Prostate gland (tissue), 2 donors: Measurements from ENCODE around the gene LRRC4C. TPM values are rescaled to one million over a fixed set of nuclear protein-coding genes. Genes with fewer than 3 reads are reported as not detected.

Experiments used
- DNase-seq: peaks from one replicate; pipeline ENCODE4 v3.0.0-alpha.2; 2019; ENCODE audit warnings: low spot score
- H3K27ac ChIP-seq, 2 donors: fragments of 200-600 bp; sonication (generic); 2 replicates each; pipeline ENCODE4 v1.5.1; 2017 to 2019
- H3K27me3 ChIP-seq: fragments of 200-600 bp; sonication (generic); replicated peaks from 2 replicates; pipeline ENCODE4 v1.5.1; 2019; ENCODE audit not compliant: insufficient read depth
- H3K36me3 ChIP-seq, 2 donors: fragments of 200-600 bp; sonication (generic); 1 replicate in 1 of 2; 2 replicates in 1 of 2; pipeline versions ENCODE4 v1.5.1 to v1.8.1; 2017 to 2019
- H3K4me1 ChIP-seq: fragments of 200-600 bp; sonication (generic); replicated peaks from 2 replicates; pipeline ENCODE4 v1.5.1; 2019
- H3K4me3 ChIP-seq, 2 donors: fragments of 200-600 bp; sonication (generic); 2 replicates each; pipeline ENCODE4 v1.5.1; 2017 to 2019
- H3K9me3 ChIP-seq: fragments of 200-600 bp; sonication (generic); 2 replicates; pipeline ENCODE4 v1.5.1; 2017
- POLR2A ChIP-seq: fragments of 450-650 bp; IDR thresholded peaks from one replicate; pipeline ENCODE4 v1.6.1; 2016; ENCODE audit warnings: antibody characterized with exemption, mild to moderate bottlenecking
- POLR2AphosphoS5 ChIP-seq: sonication (generic); formaldehyde crosslinking; IDR thresholded peaks from one replicate; pipeline ENCODE4 v1.6.1; 2017; ENCODE audit warnings: antibody characterized with exemption
- WGBS: methylation state at CpG from one replicate; pipeline ENCODE4 v1.1.5; 2018; 5-methylcytosine and 5-hydroxymethylcytosine counted together
- intact Hi-C: fragments of 100-400 bp; cut with DNase I; formaldehyde crosslinking; loops from one replicate; pipeline ENCODE4 v1.14.2; 2022
- total RNA-seq, 2 donors: library from RNA; depleted of rRNA; stranded (reverse); fragments of >200 nt; gene quantifications; one replicate each; pipeline ENCODE4 v1.1.0, GENCODE V29; 2016
- TF ChIP-seq, protein P1 (sequence below), 4 experiments: fragments of 200-600 bp in 2 of 4; fragments of 450-650 bp in 2 of 4; sonication (generic) in 2 of 4; IDR thresholded peaks; 1 replicate in 3 of 4; 2 replicates in 1 of 4; pipeline ENCODE4 v1.5.1; 2016 to 2019; ENCODE audit warnings: antibody characterized with exemption in 4 of 4, mild to moderate bottlenecking in 2 of 4, moderate library complexity in 2 of 4

LRRC4C gene
- total RNA-seq, 2 donors from 2014 or later = 0.28 TPM; not detected in 1

DNA sequence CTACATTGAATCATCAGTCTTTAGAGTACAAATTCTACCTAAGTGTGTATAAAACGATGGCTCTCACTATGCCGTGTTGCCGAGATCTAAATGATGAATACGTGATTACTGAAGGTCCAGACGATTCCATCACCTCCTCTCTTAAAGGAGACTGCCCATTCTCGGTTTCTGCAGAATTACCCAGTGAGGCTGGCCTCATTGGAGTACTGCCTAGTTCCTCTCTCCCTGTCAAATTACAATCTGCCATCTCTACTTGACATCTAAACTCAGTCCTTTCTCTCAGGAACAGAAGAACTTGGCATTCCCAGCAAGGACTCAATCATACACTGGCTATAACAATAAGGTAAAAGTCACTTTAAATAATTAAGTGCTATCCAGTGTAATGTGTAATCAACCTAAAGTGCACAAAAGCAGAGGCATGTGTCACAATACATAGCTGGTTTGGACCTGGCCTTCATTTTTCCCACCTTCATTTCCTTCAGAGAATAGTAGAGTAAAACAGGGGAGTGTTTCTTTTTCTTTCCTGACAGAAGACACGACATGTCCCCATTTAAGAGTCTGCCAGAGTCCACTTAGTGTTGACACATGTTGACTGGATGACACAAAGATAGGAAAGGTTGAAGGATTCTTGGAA, 634.1 kb downstream of the LRRC4C start:
- Histone ChIP-seq H3K4me3 (no peak overlapping the region), H3K4me1 (no peaks in the 10 kb centered on the region), H3K27me3 (no peaks in the 10 kb centered on the region), H3K36me3 (no peaks in the 10 kb centered on the region), H3K9me3 (no peaks in the 10 kb centered on the region), H3K27ac (no peak overlapping the region)
- intact Hi-C loops = no loop called here
- TF ChIP-seq, protein P1, sequence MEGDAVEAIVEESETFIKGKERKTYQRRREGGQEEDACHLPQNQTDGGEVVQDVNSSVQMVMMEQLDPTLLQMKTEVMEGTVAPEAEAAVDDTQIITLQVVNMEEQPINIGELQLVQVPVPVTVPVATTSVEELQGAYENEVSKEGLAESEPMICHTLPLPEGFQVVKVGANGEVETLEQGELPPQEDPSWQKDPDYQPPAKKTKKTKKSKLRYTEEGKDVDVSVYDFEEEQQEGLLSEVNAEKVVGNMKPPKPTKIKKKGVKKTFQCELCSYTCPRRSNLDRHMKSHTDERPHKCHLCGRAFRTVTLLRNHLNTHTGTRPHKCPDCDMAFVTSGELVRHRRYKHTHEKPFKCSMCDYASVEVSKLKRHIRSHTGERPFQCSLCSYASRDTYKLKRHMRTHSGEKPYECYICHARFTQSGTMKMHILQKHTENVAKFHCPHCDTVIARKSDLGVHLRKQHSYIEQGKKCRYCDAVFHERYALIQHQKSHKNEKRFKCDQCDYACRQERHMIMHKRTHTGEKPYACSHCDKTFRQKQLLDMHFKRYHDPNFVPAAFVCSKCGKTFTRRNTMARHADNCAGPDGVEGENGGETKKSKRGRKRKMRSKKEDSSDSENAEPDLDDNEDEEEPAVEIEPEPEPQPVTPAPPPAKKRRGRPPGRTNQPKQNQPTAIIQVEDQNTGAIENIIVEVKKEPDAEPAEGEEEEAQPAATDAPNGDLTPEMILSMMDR (IDR thresholded peaks at IDR 0.05) = no peak
- TF ChIP-seq POLR2AphosphoS5 (no peak), POLR2A (no peak)
- no peak for DNase-seq
- 74% methylated on average over 7 of the region's 7 CpGs for WGBS

DNA sequence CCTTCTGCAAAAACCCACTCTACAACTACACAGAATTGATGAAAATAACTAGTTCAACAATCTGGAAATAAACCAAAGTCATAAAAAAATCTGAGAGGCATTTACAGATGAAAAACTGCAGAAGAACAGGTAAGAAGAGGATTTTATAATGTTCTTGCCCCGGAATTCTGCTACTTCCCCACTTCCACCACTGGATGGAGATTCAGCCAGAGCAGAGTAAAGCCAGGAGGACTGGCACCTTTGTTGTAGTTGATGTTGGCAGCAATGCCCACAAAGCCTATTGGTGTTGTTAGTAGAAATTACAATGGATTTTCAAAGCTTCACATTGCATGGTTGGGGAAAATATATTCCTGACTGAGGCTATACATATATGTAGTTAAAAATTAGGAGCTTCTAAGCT, 640.2 kb downstream of the LRRC4C start:
- DNase-seq = no peak
- WGBS = 58% methylated on average over 1 of the region's 1 CpG
- Histone ChIP-seq H3K27ac (no peak overlapping the region), H3K4me1 (no peaks in the 10 kb centered on the region), H3K36me3 (no peaks in the 10 kb centered on the region), H3K9me3 (no peaks in the 10 kb centered on the region), H3K4me3 (no peak overlapping the region), H3K27me3 (no peaks in the 10 kb centered on the region)
- TF ChIP-seq POLR2A (no peak), POLR2AphosphoS5 (no peak)
- TF ChIP-seq, protein P1 (IDR thresholded peaks at IDR 0.05) = no peak
- intact Hi-C loops = no loop called here

DNA sequence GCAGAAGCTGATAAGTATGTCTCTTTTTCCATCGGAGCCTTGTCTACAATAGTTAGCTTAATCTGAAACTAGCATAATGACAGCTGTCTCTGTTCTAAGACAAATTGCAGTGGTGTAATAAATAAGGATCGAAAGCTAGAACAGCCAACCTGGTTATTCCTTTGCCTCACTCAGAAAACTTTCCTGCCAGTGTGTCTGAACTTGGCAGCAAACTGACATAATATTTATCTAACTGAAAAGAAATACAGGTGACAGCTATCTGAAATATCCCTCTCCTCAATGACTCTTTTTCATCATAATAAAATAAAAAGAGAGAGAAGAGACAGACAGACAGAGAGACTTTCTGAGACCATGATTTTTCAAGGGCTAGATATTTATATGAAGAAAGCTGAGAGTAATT, 642.5 kb downstream of the LRRC4C start:
- WGBS = 90% methylated on average over 2 of the region's 2 CpGs
- Histone ChIP-seq H3K36me3 (no peaks in the 10 kb centered on the region), H3K4me1 (no peaks in the 10 kb centered on the region), H3K27me3 (no peaks in the 10 kb centered on the region), H3K4me3 (no peak overlapping the region), H3K9me3 (no peaks in the 10 kb centered on the region), H3K27ac (no peak overlapping the region)
- DNase-seq = no peak
- intact Hi-C loops = no loop called here
- TF ChIP-seq, protein P1 (IDR thresholded peaks at IDR 0.05) = no peak
- no peak for TF ChIP-seq POLR2A
- no peak for TF ChIP-seq POLR2AphosphoS5

DNA sequence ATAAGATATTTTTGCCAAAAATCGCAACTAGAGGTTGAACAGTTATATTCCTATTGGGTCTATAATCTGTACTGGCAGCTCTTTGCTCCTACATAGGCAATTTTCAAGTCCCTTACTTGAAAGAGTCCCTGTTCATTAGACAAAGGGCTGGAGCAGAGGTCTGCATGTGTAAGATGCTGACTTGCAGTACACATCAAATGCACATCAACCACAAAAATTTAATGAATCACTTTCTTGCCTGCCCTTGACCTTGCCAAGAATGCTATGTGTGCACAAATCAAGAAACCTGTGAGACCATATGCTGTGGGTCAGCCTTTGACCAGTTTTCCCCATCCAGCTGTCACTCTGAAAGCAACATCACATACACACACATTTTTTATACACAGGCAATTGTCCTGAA, 661.5 kb downstream of the LRRC4C start:
- DNase-seq = no peak
- Histone ChIP-seq H3K4me3 (no peak overlapping the region), H3K36me3 (no peaks in the 10 kb centered on the region), H3K27ac (no peak overlapping the region), H3K4me1 (no peaks in the 10 kb centered on the region), H3K9me3 (no peaks in the 10 kb centered on the region), H3K27me3 (no peaks in the 10 kb centered on the region)
- TF ChIP-seq, protein P1 (IDR thresholded peaks at IDR 0.05) = no peak
- no peak for TF ChIP-seq POLR2A
- no peak for TF ChIP-seq POLR2AphosphoS5
- WGBS = 97% methylated on average over 1 of the region's 1 CpG
- intact Hi-C loops = no loop called here

DNA sequence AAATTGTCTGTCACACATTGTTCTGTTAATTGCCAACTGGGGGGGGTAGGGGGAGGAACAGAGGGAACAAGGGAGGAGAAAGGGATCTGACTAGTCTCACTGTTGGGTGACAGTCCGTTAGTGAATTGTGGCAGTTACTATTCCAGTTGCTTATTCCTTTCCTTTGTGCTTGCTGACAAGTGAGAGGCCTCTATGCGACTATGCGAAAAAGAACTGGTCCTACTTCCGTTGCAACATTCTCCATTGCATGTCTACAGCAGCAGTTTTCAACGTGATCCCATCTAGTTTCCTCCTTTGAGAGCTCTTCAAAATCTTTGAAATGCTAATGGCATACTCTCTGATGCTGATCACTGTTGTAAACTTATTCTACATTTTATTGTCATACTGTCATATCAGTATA, 672.2 kb downstream of the LRRC4C start:
- Histone ChIP-seq H3K4me3 (no peak overlapping the region), H3K27me3 (no peaks in the 10 kb centered on the region), H3K36me3 (no peaks in the 10 kb centered on the region), H3K4me1 (no peaks in the 10 kb centered on the region), H3K27ac (no peak overlapping the region), H3K9me3 (no peaks in the 10 kb centered on the region)
- TF ChIP-seq POLR2A (no peak), POLR2AphosphoS5 (no peak)
- TF ChIP-seq, protein P1 (IDR thresholded peaks at IDR 0.05) = no peak
- intact Hi-C loops = no loop called here
- DNase-seq = no peak
- 36% methylated on average over 5 of the region's 5 CpGs for WGBS
